DMS79 treated with DMSO at 0.1 percent for 48 hours (cell line): ENCODE measurements around the gene PLEKHG4.

ENCODE experiments used
- DNase-seq: peaks from one replicate; lab custom pipeline; 2025; lab: John Stamatoyannopoulos, UW

Gene PLEKHG4

DNA sequence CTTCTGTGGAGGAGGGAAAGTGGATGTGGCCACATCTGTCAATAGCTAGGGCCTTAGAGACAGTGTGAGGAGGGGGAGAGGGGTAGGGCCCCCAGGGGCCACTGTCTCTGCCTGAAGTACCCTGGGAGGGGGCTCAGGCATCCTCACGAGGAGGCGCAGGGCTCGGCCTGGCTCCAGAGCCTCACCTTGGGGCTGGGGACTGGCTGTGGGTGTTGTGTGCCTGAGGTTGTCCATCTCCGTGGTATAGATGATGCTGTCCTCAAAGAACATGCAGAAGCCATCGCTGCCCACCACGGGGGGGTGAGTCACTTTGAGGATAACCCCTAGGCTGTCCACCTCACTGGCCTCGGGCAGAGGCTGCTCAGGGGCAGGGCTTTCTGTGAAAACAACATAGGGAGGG is 12.1 kb downstream of the PLEKHG4 start:
- DNase-seq, result no peak

DNA sequence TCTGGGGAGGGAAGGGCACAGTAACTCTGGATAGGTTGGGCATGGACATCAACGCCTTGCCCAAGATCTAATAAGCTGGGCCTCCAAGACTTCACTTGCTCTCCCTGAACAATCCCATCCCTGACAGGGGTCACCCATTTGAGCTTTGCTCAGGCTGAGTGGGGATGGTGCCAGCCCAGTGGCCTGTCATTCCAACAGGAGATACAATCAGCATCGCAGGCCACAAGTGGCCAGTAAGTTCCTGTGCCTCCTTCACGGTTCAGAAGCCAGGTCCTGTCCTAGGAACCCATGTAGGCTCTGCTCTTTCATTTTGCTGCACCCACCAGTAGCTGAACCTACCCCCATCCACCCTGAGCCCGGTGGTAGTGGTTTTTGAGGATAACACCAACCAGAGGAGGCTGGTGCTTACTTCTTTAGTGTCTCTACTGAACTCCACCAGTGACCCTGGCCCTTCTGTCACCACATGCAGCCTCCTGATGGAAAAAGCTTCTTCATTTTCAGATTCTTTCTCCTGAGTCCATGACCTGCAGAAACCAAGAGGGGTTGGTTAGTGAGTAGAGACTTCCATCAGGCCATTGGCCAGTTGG is 14.9 kb downstream of the PLEKHG4 start:
- DNase-seq, result no peak

DNA sequence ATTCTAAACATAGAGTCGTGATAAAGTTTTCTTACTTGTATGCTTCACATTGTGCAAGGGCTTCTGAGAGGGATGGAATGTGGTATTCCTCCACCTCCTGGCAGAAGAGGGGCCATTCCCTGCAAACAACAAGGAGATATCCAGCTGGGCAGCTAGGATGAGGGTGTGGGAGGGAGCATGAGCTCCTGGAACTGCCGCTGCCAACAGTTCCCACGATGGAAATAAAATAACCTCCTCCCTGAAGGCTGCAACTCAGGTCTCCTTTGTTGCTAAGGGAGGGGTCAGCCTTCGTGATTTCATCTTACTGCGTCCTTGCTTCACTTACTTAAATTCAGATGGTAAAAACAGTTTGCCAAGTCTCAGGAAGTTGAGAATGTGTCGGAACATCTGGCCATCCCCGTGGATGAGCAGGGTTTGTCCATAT is 15.6 kb downstream of the PLEKHG4 start:
- DNase-seq, result no peak

DNA sequence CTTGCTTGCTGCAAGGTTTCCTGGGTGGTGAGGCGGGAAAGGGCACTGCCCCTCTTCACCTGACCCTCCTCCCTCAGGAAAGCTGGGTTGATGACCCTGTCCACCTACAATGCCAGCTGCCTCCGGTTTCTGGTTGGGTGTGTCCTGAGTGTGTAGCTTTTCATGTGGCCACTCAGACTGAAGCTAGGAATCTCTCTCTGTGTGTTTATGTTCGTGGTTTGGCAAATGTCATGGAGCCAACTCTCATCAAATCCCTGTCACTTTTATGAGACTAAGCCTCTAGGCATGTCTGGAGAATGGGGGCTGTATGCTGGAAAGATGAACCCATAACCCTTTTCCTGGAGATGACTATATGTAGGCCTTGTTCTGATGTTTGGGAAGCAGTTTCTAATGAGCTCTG is 17.1 kb downstream of the PLEKHG4 start:
- peak; percentile 1 for DNase-seq

DNA sequence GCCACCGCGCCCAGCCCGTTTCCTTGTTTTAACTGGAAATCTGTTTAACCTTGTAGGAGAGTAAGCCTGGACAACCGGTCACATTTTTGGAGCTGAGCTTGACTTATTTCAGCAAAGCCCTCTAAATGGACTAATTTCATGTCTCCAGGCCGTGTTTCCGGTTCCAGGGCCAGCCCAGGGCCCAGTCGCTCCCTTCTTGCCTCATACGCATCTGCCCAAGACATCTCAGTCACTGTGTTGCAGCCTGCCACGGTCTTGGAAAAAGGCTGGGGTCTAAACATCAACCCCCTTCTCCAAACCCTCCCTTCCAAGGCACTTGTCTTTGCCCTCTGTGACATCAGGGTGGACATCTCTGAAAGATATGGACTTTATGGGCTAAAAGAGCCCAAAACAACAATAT is 18.9 kb downstream of the PLEKHG4 start:
- DNase-seq, result no peak

DNA sequence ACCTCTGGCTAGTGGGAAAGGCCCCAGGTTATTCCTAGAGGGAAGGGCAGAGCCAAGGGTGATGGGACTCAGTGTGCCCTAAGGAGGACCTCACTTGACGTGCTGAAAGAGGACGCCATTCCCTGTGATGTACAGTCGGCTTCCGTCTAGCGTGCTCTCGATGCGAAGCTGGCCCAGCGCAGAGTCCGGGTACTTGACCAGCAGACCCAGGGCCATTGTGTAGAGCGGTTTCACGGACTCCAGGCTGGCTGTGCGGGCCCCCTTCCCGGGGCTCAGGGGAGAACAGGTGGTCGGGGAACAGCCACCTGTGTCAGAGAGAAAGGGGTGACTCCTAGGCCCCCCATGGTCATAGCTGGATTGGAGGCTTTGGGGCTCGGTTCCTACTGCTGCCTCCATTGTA is 19.9 kb downstream of the PLEKHG4 start:
- no peak for DNase-seq

DNA sequence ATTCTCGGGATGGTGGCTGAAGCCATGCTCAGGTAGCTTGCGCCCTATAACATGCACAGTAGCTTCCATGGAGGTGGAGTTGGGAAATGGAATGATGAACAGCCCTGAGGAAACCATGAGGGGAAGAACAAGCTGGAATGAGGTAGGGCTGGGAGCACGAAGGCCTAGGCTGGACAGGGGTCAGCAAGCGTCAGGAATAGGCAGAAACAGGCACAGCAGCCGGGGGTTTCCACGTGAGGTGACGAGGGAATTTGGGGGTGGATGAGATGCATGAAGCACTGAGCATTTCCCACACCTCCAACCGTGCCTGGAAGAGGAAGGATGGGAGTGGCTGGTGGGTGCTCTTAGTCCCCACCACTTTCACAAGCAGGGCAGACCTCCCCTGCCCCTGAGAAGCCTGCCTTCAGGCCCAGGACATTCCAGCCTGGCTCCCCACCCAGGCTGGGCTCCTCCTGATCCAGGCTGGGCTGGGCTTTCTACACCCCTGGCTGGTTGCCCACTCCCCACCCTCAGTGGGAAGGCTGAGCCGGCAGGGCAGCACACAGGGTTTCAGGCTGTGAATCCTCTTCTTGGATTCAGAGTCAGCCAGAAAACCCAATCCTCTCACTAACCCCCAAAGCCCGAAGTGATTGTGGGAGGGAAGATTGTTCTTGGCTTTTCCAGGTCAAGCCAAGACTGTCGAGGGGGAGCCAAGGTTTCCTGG is 21.9 kb downstream of the PLEKHG4 start:
- DNase-seq, result no peak

DNA sequence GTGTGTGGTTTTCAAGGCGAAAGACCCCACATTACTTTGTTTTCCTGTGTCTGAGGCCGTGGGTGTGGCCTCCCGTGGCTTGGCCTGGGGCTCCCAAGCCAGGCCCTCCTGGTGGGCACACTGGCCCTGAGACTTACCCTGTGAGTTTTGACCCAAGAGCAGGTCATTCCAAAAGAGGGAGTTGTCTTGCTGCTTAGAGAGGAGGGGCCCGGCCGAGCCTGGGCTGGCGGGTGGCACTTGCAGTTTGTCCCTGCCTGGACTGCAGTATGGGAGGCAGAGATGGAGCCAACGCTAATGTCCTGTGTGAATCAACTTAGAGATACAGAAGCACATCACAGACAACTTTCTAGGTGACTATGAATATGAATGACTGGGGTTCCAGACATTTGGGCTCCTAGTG is 22.7 kb downstream of the PLEKHG4 start:
- DNase-seq, result no peak

DNA sequence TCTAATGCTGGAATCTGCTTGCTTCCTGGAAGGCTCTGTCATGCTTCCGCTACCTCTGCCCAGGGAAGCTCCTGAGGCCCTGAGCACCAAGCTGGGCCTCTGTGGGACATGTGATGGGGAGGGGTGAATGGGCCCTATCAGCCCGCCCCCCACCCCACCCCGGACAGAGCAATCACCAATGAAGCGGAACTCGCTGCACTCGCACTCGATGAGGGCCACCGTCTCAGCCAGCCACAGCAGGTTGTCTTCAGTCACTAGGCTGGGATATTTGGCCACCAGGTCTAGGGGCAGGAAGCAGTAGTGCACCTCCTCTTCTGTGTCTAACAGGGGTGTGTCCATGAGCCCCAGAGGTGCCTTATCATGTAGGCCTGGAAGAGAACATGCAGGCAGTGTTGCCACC is 23.6 kb downstream of the PLEKHG4 start:
- no peak for DNase-seq

DNA sequence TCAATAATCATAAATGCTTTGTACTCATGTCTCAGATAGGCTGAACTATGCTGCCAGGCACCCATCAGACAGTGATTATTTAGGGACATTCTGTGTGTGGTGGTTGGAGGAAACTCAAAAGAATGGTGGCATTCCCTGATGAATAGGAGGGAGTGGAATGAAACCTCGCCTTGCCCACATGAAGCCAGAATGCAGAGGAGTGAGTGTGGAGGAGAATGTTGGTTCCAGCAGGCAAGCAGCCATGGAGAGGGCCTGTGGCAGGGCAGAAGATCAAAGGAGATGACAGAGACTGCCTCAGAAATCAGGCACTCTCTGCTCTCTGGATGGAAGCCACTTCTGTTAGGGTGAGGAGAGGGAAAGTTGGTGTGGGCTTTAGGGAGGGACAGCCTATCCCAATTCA is 24.7 kb downstream of the PLEKHG4 start:
- no peak for DNase-seq

DNA sequence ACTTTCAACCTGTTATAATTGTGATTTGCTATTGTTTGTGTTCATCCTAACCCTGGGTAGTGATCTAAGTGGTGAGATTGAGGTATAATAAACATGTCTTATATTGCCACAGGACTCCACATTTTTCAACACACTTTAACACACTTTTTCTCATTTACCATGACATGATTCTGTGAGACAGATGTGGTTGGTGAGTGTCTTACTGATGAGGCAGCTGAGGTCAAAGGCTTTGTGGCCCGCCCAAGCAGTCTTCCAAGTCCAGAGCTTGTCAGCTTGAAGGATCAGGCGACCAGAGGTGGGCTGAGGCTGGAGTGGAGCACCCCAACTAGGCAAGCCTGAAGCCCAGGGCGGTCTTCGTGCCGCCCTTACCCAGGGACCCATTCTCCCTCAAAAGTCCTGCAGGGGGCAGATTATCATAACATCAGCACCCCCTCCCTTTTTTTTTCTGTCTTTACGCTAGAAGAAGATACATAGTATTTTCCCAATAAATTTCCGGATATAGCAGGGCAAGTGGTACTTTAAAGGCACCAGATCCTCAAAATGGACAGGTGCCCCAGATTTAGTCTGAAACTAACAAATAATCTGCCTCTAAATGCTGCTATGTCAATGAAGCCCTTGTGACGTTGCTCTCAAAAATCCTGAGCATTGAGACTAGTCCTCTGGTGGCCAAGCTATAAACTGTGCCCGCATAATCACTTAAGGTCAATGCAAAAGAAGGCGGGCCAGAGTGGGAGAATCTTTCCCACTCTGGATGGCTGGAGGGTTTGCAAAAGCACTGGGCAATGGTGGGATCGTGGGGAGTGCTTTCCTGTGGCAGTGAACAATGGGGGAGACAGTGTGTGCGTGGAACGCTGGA is 26.1 kb downstream of the PLEKHG4 start:
- DNase-seq, result no peak

DNA sequence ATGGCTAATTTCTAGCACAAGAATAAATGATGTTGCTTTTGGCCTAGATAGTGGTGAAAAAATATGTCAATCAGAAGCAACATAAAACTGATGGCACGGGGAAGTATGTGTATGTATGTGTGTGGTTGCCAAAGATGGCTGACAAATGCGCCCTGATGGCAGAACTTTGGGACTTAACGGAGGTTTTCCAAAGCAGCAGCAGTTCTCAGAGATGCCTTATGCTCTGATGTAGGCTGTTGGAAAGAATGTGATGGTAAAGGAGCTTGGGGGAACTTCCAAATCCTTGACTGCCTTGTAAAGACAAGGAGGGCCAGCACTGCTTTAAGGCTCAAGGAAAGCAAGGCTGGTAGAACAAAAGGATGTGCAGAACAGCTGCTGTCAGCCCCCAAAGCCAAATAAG is 31.2 kb downstream of the PLEKHG4 start:
- DNase-seq, result no peak

DNA sequence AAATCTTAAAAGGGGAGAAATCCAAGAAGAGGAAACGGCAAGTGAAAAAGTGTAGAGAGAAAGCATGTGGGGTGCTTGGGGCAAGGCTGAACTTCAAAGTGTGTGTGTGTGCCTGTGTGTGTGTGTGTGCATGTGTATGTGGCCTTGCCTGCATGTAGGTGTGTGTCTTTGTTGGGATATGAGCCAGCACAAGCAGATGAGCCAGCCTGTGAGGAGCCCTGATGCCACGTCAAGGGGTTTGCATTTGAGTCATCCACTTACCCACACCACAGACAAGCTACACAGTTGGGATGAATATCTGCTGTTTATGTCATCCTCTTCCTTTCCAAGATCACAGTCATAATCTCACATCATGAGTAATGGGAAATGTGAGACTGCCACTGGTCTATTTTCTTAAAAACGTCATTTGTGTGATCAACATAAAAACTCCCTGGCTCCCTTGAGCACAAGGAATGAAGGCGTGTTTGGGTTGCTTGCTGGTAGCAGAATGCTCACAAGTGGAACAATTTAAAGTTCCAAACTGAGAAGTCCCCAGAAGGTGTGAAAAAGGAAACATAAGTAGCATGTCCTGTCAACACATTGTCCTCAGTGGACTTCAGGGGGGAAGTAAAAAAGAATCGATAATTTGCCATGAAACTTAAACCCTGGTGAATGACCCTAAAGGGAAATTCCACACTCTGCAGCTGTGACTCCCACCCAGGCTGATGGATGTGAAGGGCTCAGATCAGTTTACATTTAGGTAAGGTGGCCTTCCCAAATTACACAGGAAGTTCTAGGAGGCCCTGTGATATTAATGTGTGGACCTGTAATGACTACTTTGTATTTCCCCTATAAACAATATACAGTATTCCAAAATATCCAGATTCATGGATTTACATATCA is 32.5 kb downstream of the PLEKHG4 start:
- no peak for DNase-seq

DNA sequence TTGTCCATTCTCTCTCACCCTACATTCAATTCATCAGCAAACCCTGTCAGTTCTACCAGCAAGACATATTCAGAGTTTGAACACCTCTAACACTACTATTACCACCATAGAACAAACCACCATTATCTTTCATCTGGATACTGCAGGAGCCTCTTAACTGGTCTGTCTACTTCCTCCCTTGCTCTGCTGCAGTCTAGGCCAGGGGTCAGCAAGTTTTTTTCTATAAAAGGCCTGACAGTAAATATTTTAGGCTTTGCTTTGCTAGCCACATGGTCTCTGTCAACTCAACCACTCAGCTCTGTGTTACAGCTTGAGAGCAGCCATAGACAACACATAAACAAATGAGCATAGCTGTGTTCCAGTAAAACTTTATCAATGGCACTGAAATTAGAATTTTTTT is 33.4 kb downstream of the PLEKHG4 start:
- DNase-seq, result no peak

DNA sequence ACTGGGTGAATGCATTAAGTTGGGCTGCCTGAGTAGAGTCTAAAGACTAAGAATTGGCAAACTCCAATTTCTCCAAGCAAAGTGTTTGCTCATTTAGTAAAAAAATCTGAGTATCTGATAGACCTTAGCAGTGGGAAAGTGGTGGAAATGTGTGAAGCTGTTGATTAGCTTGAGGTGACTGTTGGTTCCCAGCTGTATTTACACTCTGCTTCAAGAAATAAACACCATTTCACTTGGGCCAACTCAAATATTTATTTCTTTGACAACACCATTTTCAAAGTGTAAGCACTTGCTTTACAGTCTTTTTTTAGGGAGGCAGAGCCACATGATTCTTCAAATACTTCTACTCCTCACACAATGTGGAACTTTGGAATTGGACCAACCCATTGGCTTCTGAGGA is 38.5 kb downstream of the PLEKHG4 start:
- DNase-seq, result no peak

DNA sequence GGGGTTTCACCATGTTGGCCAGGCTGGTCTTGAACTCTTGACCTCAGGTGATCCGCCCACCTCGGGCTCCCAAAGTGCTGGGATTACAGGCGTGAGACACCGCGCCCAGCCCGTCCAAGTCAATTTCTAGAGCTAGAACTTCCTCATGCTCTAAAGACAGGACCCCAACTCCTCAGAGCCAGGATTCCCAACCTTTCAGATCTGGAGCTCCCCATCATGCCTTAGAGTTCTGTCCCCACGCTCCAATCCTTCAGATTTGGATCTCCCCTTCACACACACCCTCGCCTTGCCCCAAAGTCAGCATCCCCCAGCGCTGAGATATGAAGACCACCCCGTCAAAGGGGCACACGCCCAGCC is 46.8 kb downstream of the PLEKHG4 start:
- no peak for DNase-seq

DNA sequence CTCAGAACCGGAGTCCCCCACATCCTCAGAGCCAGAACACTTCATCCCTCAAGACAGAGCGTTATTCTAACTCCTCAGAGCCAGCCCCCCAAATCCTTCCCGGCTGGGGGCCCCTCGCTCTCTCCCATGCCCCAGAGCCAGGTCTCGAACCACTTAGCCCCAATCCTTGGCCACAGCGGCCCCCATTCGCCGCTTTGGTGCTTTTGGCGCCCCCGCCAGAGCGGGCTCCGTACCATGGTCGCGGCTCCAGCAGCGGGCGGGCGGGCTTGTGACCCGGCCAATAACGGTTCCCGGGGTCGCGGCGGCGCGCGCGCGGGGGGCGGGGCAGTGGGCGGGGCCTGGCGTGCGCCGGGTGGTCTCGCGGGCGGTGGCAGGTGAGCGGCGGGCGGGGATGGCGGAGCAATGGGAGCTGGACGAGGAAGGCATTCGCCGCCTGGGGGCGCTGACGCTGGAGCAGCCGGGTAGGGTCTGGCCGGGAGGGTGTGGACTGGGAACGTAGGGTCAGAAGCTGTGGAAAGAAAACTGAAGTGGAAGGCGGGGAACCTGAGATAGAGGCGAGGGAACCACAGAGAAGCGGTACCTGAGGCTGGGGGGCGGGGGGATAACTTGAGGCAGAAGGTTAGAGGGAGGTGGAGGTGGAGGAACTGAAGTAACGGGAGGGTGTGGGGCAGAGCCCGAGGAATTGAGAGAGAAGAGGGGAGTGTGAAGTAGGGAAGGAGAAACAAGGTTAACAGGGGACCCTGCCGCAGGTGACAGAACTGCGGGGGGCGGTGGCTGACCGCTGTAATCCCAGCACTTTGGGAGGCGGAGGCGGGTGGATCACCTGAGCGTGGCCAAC is 47.4 kb downstream of the PLEKHG4 start, which contains the start of the genes KCTD19 and LRRC36:
Gene KCTD19 (minus strand): TSS at position 270 of the 838 bp plus-strand sequence. CDS start 34 bp downstream, at position 236.
Gene LRRC36 (plus strand): TSS at position 344 of the 838 bp plus-strand sequence. CDS start 48 bp downstream, at position 392.
- DNase-seq, result peak; percentile 55

DNA sequence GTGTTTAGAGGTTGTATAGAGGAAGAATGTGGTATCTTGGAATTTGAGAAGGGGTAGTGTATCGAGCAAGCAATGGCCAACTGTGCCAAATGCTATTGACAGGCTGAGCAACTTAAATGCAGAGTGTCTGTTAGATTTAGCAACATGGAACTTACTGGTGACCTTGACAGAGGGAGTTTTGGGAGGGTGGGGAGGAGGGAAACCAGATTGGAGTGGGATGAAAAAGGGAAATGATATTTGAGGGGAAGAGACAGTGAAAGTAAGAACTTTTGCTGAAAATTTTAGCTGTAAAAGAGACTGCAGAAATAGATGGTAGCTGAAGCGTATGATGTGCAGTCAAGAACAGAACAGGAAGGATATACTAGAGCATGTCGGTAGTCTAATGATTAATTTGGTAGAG is 48.4 kb downstream of the PLEKHG4 start:
- DNase-seq, result no peak

DNA sequence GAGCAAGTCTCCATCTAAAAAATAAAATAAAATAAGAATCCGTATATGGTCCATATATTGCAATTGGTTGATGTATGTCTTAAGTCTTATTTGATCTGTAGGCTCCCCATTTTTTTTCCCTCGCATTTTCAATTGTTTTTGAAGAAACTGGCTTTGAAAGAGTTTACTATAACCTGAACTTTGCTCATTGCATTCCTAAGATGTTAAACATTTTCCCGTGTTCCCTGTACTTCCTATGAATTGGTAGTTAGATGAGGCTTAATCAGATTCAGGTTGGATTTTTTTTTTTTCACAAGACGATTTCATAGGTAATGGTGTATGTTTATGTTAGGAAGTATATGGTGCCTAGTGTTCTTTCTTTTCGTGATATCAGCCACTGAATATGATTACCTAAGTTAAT is 50.6 kb downstream of the PLEKHG4 start:
- DNase-seq, result no peak

DNA sequence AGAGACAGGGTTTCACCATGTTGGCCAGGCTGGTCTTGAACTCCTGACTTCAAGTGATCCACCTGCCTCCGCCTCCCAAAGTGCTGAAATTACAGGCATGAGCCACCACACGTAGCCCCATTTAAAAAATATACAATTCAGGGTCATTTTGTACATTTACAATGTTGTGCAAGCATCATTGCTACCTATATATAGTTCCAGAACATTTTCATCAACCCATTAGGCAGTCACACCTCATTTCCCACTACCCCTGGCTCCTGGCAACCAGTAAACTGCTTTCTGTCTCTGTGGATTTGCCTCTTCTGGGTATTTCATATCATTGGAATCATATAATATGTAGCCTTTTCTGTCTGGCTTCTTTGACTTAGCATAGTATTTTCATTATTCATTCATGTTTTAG is 54.0 kb downstream of the PLEKHG4 start:
- no peak for DNase-seq

DNA sequence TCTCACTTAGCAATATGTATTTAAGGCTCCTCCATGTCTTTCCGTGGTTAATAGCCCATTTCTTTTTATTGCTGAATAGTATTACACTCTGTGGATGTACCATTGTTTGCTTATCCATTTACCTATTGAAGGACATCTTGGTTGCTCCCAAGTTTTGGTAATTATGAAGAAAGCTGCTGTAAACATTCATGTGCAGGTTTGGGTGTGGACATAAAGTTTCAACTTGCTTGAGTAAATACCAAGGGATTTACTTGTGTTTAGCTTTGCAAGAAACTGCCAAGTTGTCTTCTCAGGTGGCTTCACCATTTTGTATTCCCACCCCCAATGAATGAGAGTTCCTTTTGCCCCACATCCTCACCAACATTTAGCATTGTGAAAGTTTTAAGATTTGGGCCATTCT is 56.8 kb downstream of the PLEKHG4 start:
- DNase-seq, result no peak
